A549 (cell line): ENCODE results near the gene MYOF. TPM values are rescaled to one million over a fixed set of nuclear protein-coding genes. Genes with fewer than 3 reads are reported as not detected.

ENCODE experiments used
- ATAC-seq, 2 experiments: fragments of 200-7000 bp in 1 of 2; fragments of >200 bp in 1 of 2; cut with Nextera tagmentation in 1 of 2; cut with Tn5 transposase in 1 of 2; 3 replicates each; pipeline versions ENCODE4 v1.8.0 to v1.9.1; 2018 to 2020; ENCODE audit warnings: mild to moderate bottlenecking in 1 of 2, moderate library complexity in 1 of 2
- CTCF ChIA-PET: fragments of 300-600 bp; sonication (Branson Sonifier 250); formaldehyde crosslinking; extraction: SDS; loops from one replicate; lab custom pipeline; 2021; ENCODE audit warnings: antibody characterized with exemption, inconsistent platforms; lab: Yijun Ruan, JAX
- POLR2A ChIA-PET: fragments of 350-600 bp; formaldehyde crosslinking; extraction: SDS; loops from one replicate; lab custom pipeline; 2021; ENCODE audit warnings: antibody characterized with exemption, inconsistent platforms; lab: Yijun Ruan, JAX
- DNase-seq, 2 experiments: peaks; one replicate each; pipeline versions ENCODE4 v3.0.0 to v3.0.0-alpha.2; 2011 to 2016; ENCODE audit warnings: low read depth in 1 of 2, low spot score in 1 of 2
- FAIRE-seq: peaks from 2 replicates; lab custom pipeline; 2011; peaks lifted over from hg19 to GRCh38; lab: Jason Lieb, UNC
- H3K27ac ChIP-seq, 2 experiments: fragments of >200 bp; sonication (Bioruptor Twin); formaldehyde crosslinking; 3 replicates each; pipeline ENCODE4 v1.5.1; 2016 to 2017
- H3K4me1 ChIP-seq: fragments of >200 bp; sonication (Bioruptor Twin); formaldehyde crosslinking; 3 replicates; pipeline ENCODE4 v1.6.1; 2016
- H3K4me2 ChIP-seq: fragments of >200 bp; sonication (Bioruptor Twin); formaldehyde crosslinking; 3 replicates; pipeline ENCODE4 v1.6.1; 2016
- H3K4me3 ChIP-seq: fragments of >200 bp; sonication (Bioruptor Twin); formaldehyde crosslinking; 3 replicates; pipeline ENCODE4 v1.5.1; 2016
- H3K9me3 ChIP-seq: fragments of >200 bp; sonication (Bioruptor Twin); formaldehyde crosslinking; 3 replicates; pipeline ENCODE4 v1.6.1; 2016
- ATOH8 ChIP-seq: fragments of 250-450 bp; sonication (Bioruptor Pico); IDR thresholded peaks from 2 replicates; pipeline ENCODE4 v1.5.0; 2020; ENCODE audit warnings: low read depth, mild to moderate bottlenecking, moderate library complexity
- CBX2 ChIP-seq: fragments of 200-600 bp; sonication (generic); IDR thresholded peaks from 2 replicates; pipeline ENCODE4 v1.6.1; 2016; ENCODE audit warnings: low read depth, mild to moderate bottlenecking, borderline replicate concordance
- CBX8 ChIP-seq: fragments of 200-600 bp; sonication (generic); IDR thresholded peaks from 2 replicates; pipeline ENCODE4 v1.6.1; 2016
- E2F6 ChIP-seq: IDR thresholded peaks from 2 replicates; pipeline ENCODE4 v1.6.1; 2012; ENCODE audit warnings: low read depth, borderline replicate concordance
- EHMT2 ChIP-seq: fragments of 200-600 bp; sonication (generic); IDR thresholded peaks from 2 replicates; pipeline ENCODE4 v1.6.1; 2016; ENCODE audit warnings: antibody characterized with exemption, low read depth, mild to moderate bottlenecking, moderate library complexity
- ELK1 ChIP-seq: fragments of 150-350 bp; IDR thresholded peaks from 2 replicates; pipeline ENCODE4 v1.6.1; 2014; ENCODE audit warnings: low read depth, mild to moderate bottlenecking, low read length
- EP300 ChIP-seq, 2 experiments: fragments of >200 bp; sonication (Bioruptor Twin); formaldehyde crosslinking; IDR thresholded peaks; 2 replicates in 1 of 2; 3 replicates in 1 of 2; pipeline ENCODE4 v1.6.1; 2016 to 2017
- FOSL2 ChIP-seq, 2 experiments: fragments of 450-650 bp in 1 of 2; fragments of >200 bp in 1 of 2; sonication (Bioruptor Twin) in 1 of 2; formaldehyde crosslinking; IDR thresholded peaks; 2 replicates each; pipeline versions ENCODE4 v1.5.0 to v1.6.1; 2016 to 2020; ENCODE audit warnings: mild to moderate bottlenecking in 1 of 2, moderate library complexity in 1 of 2
- GATA3 ChIP-seq: IDR thresholded peaks from 2 replicates; pipeline ENCODE4 v1.6.1; 2012; ENCODE audit warnings: borderline replicate concordance
- HES2 ChIP-seq: fragments of >200 bp; sonication (Bioruptor Twin); formaldehyde crosslinking; IDR thresholded peaks from 2 replicates; pipeline ENCODE4 v1.6.1; 2016
- JUN ChIP-seq, 2 experiments: fragments of >200 bp; sonication (Bioruptor Twin); formaldehyde crosslinking; IDR thresholded peaks; 2 replicates in 1 of 2; 3 replicates in 1 of 2; pipeline ENCODE4 v1.6.1; 2016 to 2017
- KDM1A ChIP-seq: fragments of 200-600 bp; sonication (generic); IDR thresholded peaks from 2 replicates; pipeline ENCODE4 v1.6.1; 2016; ENCODE audit warnings: low read depth, mild to moderate bottlenecking
- MAFK ChIP-seq: fragments of 450-650 bp; IDR thresholded peaks from 2 replicates; pipeline ENCODE4 v1.6.1; 2014; ENCODE audit not compliant: partially characterized antibody
- MAX ChIP-seq: IDR thresholded peaks from 2 replicates; pipeline ENCODE4 v1.6.1; 2012
- MAZ ChIP-seq: fragments of 150-350 bp; IDR thresholded peaks from 2 replicates; pipeline ENCODE4 v1.6.1; 2014; ENCODE audit warnings: antibody characterized with exemption, low read depth, low read length, borderline replicate concordance
- MYC ChIP-seq: IDR thresholded peaks from 2 replicates; pipeline ENCODE4 v1.6.1; 2012; ENCODE audit warnings: mild to moderate bottlenecking, inconsistent platforms, low read length, improper control_type of control experiment, borderline replicate concordance
- NPAS2 ChIP-seq: fragments of 250-450 bp; sonication (Bioruptor Pico); IDR thresholded peaks from 2 replicates; pipeline ENCODE4 v1.8.0; 2022; ENCODE audit warnings: mild to moderate bottlenecking, moderate library complexity, borderline replicate concordance
- PHF8 ChIP-seq: fragments of 200-600 bp; sonication (generic); IDR thresholded peaks from 2 replicates; pipeline ENCODE4 v1.6.1; 2016; ENCODE audit warnings: low read depth, mild to moderate bottlenecking, antibody characterized with exemption, moderate library complexity, borderline replicate concordance
- POLR2A ChIP-seq: IDR thresholded peaks from 2 replicates; pipeline ENCODE4 v1.6.1; 2012; ENCODE audit warnings: mild to moderate bottlenecking, low read length
- RCOR1 ChIP-seq: fragments of 150-350 bp; IDR thresholded peaks from 2 replicates; pipeline ENCODE4 v1.6.1; 2014; ENCODE audit warnings: antibody characterized with exemption, low read length, low read depth
- REST ChIP-seq: fragments of 200-600 bp; sonication (generic); IDR thresholded peaks from 2 replicates; pipeline ENCODE4 v1.6.1; 2016; ENCODE audit warnings: antibody characterized with exemption, mild to moderate bottlenecking, moderate library complexity
- TP53 ChIP-seq: fragments of 250-450 bp; sonication (Bioruptor Pico); IDR thresholded peaks from 2 replicates; pipeline ENCODE4 v1.5.0; 2021; ENCODE audit warnings: mild to moderate bottlenecking, moderate library complexity
- WGBS: methylation state at CpG from one replicate; pipeline ENCODE4 v1.1.6; 2017; ENCODE audit errors: missing lambda C conversion rate; 5-methylcytosine and 5-hydroxymethylcytosine counted together
- polyA plus RNA-seq, 4 experiments: library from polyadenylated mRNA; depleted of rRNA in 3 of 4; stranded (reverse); fragments of >200 nt; fragmentation: RNase III in 1 of 4; extraction: RNeasy Plus Mini Kit Qiagen cat#74134 plus additional on column Dnase treatment in 1 of 4; gene quantifications; 2 replicates in 3 of 4; 3 replicates in 1 of 4; pipeline ENCODE4 v1.2.3, GENCODE V29; 2011 to 2017

The MYOF gene
- polyA plus RNA-seq, 2 of the 4 experiments (the other 2 are of a cell fraction) = 190 to 265 TPM

GRCh38 chr10:93336678-93337077, 145.5 kb downstream of the MYOF start:
- no peaks in the 10 kb centered on the region for H3K9me3 ChIP-seq
- no peak for FAIRE-seq
- no peak for DNase-seq
- H3K27ac ChIP-seq = no peak overlapping the region
- no peak overlapping the region for H3K4me2 ChIP-seq
- WGBS = 100% methylated on average over 1 of the region's 1 CpG
- ATAC-seq = no peak
- CTCF ChIA-PET = interaction anchor here (0.9 to 1.4 kb wide), 4 partner anchors 12 to 39 kb away, joined by 3 to 5 read pairs (median 3); no protein-coding TSS in a partner anchor
- no peak overlapping the region for H3K4me3 ChIP-seq
- TF ChIP-seq MYC (no peak), E2F6 (no peak), EP300 (IDR thresholded peaks at IDR 0.05) (no peak), KDM1A (no peak)
- POLR2A ChIA-PET = no interaction called here
- no peaks in the 10 kb centered on the region for H3K4me1 ChIP-seq

GRCh38 chr10:93336110-93336509, 146.0 kb downstream of the MYOF start:
- Histone ChIP-seq H3K9me3 (no peaks in the 10 kb centered on the region), H3K4me1 (no peaks in the 10 kb centered on the region), H3K4me3 (no peak overlapping the region), H3K27ac (no peak overlapping the region), H3K4me2 (no peak overlapping the region)
- ChIA-PET CTCF (no interaction called here), POLR2A (no interaction called here)
- no peak for FAIRE-seq
- 86% methylated on average over 6 of the region's 6 CpGs for WGBS
- no peak for TF ChIP-seq CBX2
- TF ChIP-seq CBX8 = no peak
- DNase-seq = no peak
- no peak for ATAC-seq

GRCh38 chr10:93334901-93335327, 147.2 kb downstream of the MYOF start:
- CTCF ChIA-PET = no interaction called here
- no peak for DNase-seq
- no peak overlapping the region for H3K4me3 ChIP-seq
- H3K4me1 ChIP-seq = no peaks in the 10 kb centered on the region
- no peaks in the 10 kb centered on the region for H3K9me3 ChIP-seq
- peak in 1 of 2 experiments; percentile 13; a peak in 3 of 6 replicates for ATAC-seq
- POLR2A ChIA-PET = no interaction called here
- TF ChIP-seq TP53 (CRISPR knock-in tag) (no peak), GATA3 (no peak), HES2 (no peak), ATOH8 (CRISPR knock-in tag) (no peak), JUN (IDR thresholded peaks at IDR 0.05) (no peak), ELK1 (no peak), MAX (no peak), EHMT2 (no peak)
- no peak overlapping the region for H3K4me2 ChIP-seq
- WGBS = 80% methylated on average over 9 of the region's 9 CpGs
- no peak overlapping the region for H3K27ac ChIP-seq
- FAIRE-seq = no peak

- no peak for DNase-seq
- Histone ChIP-seq H3K27ac (no peak overlapping the region), H3K4me3 (no peak overlapping the region), H3K9me3 (no peaks in the 10 kb centered on the region), H3K4me1 (no peaks in the 10 kb centered on the region), H3K4me2 (no peak overlapping the region)
- no peak for FAIRE-seq
- CTCF ChIA-PET = interaction anchor here (1.2 kb wide), 1 partner anchor 42 kb away, joined by 4 read pairs; no protein-coding TSS in a partner anchor
- POLR2A ChIA-PET = no interaction called here
- ATAC-seq = no peak
- WGBS = 86% methylated on average over 3 of the region's 3 CpGs
- no peak for TF ChIP-seq REST
- TF ChIP-seq PHF8 = no peak
- TF ChIP-seq NPAS2 (CRISPR knock-in tag) = no peak
- TF ChIP-seq MAFK = no peak
- TF ChIP-seq HES2 = no peak
- TF ChIP-seq POLR2A = no peak
- no peak for TF ChIP-seq MAZ
- TF ChIP-seq FOSL2 (IDR thresholded peaks at IDR 0.05) = no peak
- TF ChIP-seq FOSL2 (CRISPR knock-in tag; IDR thresholded peaks at IDR 0.05) = no peak
- TF ChIP-seq ATOH8 (CRISPR knock-in tag) = no peak
- no peak for TF ChIP-seq RCOR1
- no peak for TF ChIP-seq EP300 (IDR thresholded peaks at IDR 0.05)
Observed at GRCh38 chr10:93334181-93334580, 148.0 kb downstream of the MYOF start.
